NCI-H1694 treated with DMSO at 0.1 percent for 48 hours (cell line): Measurements from ENCODE around the gene BAG5.

ENCODE experiments used
- DNase-seq: peaks from one replicate; lab custom pipeline; 2025; lab: John Stamatoyannopoulos, UW

Gene BAG5

DNA sequence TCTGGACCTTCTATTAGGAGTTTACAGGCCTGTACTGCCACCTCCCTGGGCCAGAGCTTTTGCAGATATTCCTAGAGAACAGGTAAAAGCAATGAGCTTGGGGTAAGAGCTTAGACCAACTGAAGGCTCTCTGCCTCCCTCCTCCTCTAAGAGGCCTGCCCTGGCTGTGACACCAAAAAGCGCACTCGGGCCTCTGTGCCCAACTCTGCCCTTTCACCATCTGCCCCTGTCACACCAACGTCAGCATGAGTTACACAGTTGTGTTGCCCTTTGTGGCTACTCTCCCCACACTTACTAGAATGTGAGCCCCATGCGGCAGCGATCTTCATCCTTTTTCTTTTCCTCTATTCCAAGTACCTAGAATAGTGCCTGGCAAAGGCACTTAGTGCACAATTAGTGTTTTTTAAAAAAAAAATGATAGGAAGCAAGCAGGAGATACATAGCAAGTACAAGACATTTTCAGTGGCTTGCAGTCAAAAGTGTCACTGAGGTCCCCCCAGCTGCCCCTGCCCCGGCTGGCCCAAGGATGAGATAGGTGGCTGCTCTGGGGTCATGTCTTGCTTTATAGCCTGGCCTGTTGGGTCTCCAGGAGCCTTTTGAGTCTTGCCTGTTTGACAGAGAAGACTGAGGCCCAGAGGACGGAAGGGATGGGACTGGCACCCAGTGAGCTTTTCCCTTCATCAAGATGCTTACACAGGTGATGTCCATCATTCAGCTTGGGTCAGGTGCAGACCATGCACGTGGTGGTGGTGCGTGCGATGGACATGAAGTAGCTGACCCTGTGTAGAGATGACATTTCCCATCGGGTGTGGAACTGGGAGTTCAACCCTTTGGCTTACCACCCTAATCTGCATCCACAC lies 52.4 kb downstream of the BAG5 start:
- no peak for DNase-seq

DNA sequence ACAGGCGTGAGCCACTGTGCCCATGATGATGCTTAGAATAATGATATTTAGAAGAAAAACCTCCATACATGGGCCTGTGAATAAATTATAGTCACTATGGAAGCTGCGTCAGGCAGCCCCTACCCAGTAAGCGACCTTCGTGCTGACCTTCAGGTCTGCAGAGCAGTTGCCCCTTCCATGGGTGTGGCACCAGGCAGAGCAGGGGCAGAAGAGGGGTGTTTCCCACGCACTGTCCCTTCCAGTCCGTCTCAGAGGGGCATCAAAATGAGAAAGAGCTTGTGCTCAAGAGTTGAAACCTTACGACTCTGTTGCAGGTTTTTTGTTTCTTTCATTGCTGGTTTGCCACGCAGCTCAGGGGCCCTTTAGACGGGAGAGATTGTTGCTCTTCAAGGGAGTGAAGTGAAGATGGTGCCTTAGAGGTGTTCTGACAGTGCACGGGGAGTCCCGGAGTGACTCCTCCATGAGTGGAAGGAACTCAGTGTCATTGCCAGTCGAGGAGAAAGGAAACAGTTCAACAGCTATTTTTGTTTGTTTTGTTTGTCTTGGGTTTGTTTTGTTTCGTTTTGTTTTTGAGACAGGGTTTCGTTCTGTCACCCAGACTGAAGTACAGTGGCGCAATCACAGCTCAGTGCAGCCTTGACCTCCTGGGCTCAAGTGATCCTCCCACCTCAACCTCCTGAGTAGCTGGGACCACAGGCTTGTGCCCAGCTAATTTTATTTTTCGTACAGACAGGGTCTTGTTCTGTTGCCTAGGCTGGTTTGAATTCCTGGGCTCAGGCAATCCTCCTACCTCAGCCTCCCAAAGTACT lies 53.7 kb downstream of the BAG5 start:
- no peak for DNase-seq

DNA sequence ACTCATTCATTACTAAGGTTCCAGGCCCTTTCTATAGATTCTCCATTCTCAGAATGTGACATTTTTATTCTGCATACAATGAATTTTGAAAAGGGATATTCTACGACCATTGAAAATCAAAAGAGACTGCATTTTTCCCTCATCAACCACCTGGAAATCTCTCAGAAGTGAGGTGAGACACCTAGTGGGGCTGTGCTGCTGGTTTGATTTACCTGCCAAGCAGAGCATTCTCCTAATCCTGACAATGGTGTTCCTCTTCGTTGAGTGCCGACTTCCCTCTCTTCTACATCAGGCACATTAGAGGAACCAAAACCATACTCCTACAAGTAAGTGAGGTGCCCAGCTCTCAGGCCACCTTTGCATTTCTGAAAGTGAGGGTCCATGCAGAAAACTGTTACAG lies 54.7 kb downstream of the BAG5 start:
- DNase-seq, result no peak
